Progenitor cell of endocrine pancreas (in vitro differentiated cells): Measurements from ENCODE around the gene FRMPD4. TPM values are rescaled to one million over a fixed set of nuclear protein-coding genes. Genes with fewer than 3 reads are reported as not detected.

ENCODE experiments used
- DNase-seq: peaks from one replicate; pipeline ENCODE4 v3.0.0; 2021; ENCODE audit warnings: low spot score; ENCODE audit not compliant: unreplicated experiment
- H3K27ac Mint-ChIP-seq: 2 replicates; pipeline ENCODE4 v1.8.0; 2021; ENCODE audit warnings: mild to moderate bottlenecking, moderate library complexity, mixed read lengths
- H3K27me3 Mint-ChIP-seq: 2 replicates; pipeline ENCODE4 v1.8.0; 2021; ENCODE audit warnings: mixed read lengths
- H3K36me3 Mint-ChIP-seq: 2 replicates; pipeline ENCODE4 v1.8.0; 2022; ENCODE audit warnings: mixed read lengths; ENCODE audit not compliant: insufficient read depth
- H3K4me1 Mint-ChIP-seq: 2 replicates; pipeline ENCODE4 v1.8.0; 2021; ENCODE audit warnings: low read depth, mixed read lengths
- H3K4me3 Mint-ChIP-seq: 2 replicates; pipeline ENCODE4 v1.8.0; 2021; ENCODE audit warnings: low read depth, mild to moderate bottlenecking, moderate library complexity, mixed read lengths
- H3K9me3 Mint-ChIP-seq: 2 replicates; pipeline ENCODE4 v1.8.0; 2021; ENCODE audit warnings: low read depth, mixed read lengths
- total RNA-seq: library from RNA; stranded (reverse); gene quantifications from 2 replicates; pipeline ENCODE4 v1.2.1, GENCODE V29; 2021
- TF ChIP-seq, protein P1 (sequence below): fragments of 200-600 bp; sonication (generic); IDR thresholded peaks from one replicate; pipeline ENCODE4 v1.5.0; 2021; ENCODE audit warnings: antibody characterized with exemption, mild to moderate bottlenecking; ENCODE audit not compliant: unreplicated experiment

Gene FRMPD4
- total RNA-seq, 1 donor from 2014 or later = 0.10 TPM

DNA sequence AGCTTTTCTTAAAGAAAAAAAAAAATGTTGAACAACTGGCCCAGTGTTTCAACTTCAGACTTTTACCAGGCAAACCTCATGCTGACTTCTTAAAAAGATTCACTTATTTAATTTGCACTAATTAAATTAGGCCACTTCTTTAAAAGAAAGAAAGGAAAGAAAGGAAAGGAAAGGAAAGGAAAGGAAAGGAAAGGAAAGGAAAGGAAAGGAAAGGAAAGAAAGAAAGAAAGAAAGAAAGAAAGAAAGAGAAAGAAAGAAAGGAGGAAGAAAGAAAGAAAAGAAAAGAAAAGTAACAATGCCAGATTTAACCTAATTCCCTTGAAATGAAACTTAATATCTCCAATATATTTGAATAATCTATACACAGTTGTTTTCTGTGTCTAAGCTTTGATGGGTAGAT, 581.6 kb downstream of the FRMPD4 start:
- Mint-ChIP-seq H3K4me1 (no peaks in the 10 kb centered on the region), H3K9me3 (peaks cover 13% of the 10 kb centered on the region), H3K4me3 (no peak overlapping the region), H3K27me3 (peaks cover 7% of the 10 kb centered on the region), H3K36me3 (no peaks in the 10 kb centered on the region), H3K27ac (no peak overlapping the region)
- DNase-seq = no peak
- TF ChIP-seq, protein P1, sequence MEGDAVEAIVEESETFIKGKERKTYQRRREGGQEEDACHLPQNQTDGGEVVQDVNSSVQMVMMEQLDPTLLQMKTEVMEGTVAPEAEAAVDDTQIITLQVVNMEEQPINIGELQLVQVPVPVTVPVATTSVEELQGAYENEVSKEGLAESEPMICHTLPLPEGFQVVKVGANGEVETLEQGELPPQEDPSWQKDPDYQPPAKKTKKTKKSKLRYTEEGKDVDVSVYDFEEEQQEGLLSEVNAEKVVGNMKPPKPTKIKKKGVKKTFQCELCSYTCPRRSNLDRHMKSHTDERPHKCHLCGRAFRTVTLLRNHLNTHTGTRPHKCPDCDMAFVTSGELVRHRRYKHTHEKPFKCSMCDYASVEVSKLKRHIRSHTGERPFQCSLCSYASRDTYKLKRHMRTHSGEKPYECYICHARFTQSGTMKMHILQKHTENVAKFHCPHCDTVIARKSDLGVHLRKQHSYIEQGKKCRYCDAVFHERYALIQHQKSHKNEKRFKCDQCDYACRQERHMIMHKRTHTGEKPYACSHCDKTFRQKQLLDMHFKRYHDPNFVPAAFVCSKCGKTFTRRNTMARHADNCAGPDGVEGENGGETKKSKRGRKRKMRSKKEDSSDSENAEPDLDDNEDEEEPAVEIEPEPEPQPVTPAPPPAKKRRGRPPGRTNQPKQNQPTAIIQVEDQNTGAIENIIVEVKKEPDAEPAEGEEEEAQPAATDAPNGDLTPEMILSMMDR = no peak

DNA sequence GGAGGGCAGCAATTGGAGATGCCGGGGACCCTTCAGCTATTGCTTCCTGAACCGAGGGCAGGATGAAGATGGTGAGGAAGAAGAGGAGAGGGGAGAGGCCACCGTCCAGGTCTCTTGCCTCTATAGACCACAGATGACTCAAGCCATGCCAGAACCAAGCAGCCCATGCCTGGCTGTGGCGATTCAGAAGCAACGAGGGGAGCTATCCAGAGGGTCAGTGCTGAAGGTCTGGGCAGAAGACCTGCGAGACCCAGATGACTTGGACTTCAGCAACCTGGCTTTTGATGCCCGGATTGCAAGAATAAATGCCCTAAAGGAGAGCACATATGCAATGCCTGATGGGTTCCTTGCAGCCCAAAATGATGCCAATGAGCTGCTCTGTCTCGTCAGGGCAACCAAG, 582.8 kb downstream of the FRMPD4 start:
- Mint-ChIP-seq H3K27me3 (peaks cover 7% of the 10 kb centered on the region), H3K4me1 (no peaks in the 10 kb centered on the region), H3K36me3 (no peaks in the 10 kb centered on the region), H3K27ac (no peak overlapping the region), H3K4me3 (no peak overlapping the region), H3K9me3 (peaks cover 12% of the 10 kb centered on the region)
- DNase-seq = peak; percentile 27
- TF ChIP-seq, protein P1 = no peak

DNA sequence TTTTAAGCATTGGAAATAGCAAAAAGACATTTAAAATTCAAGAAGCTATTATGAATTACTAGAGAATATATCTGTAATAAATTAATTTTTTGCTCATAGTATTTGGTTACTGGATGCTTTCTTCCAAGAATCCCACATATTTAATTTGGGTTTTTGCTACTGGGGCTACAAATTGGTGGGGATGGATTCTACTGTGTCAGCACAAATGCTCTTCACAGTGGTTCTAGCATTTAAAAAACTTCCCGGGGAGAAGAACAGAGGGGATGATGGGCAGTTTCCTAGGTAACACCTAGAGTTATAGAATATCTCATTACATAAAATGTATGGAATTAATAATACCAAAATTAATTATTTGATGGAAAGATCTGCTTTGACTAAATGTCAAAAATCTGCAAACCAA, 584.0 kb downstream of the FRMPD4 start:
- H3K27ac Mint-ChIP-seq = no peak overlapping the region
- H3K36me3 Mint-ChIP-seq = no peaks in the 10 kb centered on the region
- peaks cover 13% of the 10 kb centered on the region for H3K9me3 Mint-ChIP-seq
- no peaks in the 10 kb centered on the region for H3K4me1 Mint-ChIP-seq
- TF ChIP-seq, protein P1 = no peak
- peaks cover 7% of the 10 kb centered on the region for H3K27me3 Mint-ChIP-seq
- no peak for DNase-seq
- no peak overlapping the region for H3K4me3 Mint-ChIP-seq

DNA sequence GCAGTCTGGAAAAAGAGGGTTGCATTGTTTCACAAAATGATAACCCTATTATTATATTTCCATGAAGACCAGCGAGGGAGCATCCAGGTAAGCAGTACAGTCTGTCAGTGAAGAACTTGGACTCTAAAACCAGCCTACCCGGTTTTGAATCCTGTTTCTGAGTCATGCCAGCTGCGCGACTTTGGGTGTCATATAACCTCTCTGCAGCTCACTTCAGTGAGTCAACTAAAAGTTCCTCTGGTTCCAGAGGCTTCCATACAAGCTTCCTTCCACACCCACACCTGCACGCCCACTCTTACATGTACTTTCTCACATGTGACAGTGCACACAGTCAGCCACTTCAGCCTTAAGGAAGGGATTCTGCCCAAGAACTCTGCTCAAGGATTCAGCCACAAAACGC, 603.1 kb downstream of the FRMPD4 start:
- Mint-ChIP-seq H3K4me3 (no peak overlapping the region), H3K9me3 (peaks cover 13% of the 10 kb centered on the region), H3K27me3 (no peaks in the 10 kb centered on the region), H3K27ac (no peak overlapping the region), H3K36me3 (no peaks in the 10 kb centered on the region), H3K4me1 (no peaks in the 10 kb centered on the region)
- DNase-seq = no peak
- TF ChIP-seq, protein P1 = no peak

DNA sequence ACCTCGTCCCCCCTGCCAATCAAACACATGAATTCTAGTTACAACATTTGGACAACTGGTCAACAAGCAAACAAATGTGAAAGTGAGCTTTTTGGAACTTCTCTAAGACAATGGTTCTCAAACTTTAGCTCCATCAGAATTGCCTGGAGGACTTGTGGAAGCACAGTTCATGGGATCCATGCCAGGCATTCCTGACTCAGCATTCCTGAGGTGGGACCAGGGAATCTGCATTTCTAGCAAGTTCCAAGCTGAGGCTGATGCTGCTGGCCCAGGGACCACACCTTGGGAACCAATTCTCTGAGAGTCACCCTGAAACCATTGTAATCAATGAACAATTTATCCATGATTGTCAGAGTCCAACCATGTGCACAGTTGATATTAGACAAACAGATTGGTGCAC, 609.2 kb downstream of the FRMPD4 start:
- no peak overlapping the region for H3K27ac Mint-ChIP-seq
- no peaks in the 10 kb centered on the region for H3K4me1 Mint-ChIP-seq
- no peak for DNase-seq
- H3K9me3 Mint-ChIP-seq = peaks cover 23% of the 10 kb centered on the region
- H3K4me3 Mint-ChIP-seq = no peak overlapping the region
- TF ChIP-seq, protein P1 = no peak
- no peaks in the 10 kb centered on the region for H3K27me3 Mint-ChIP-seq
- no peaks in the 10 kb centered on the region for H3K36me3 Mint-ChIP-seq
